HCT116 (cell line): Measurements from ENCODE around the gene FMN1. TPM values are rescaled to one million over a fixed set of nuclear protein-coding genes. Genes with fewer than 3 reads are reported as not detected.

Source experiments
- ATAC-seq: fragments of 200-7000 bp; cut with Tn5 transposase; 2 replicates; pipeline ENCODE4 v1.9.1; 2020; ENCODE audit warnings: mild to moderate bottlenecking, moderate library complexity
- BruUV-seq: library from RNA; stranded (reverse); fragments of 400-500 nt; replicated peaks from 2 replicates; lab custom pipeline; 2021; lab: Mats Ljungman, UMichigan
- CTCF ChIA-PET: fragments of 300-600 bp; sonication (Branson Sonifier 250); formaldehyde crosslinking; loops from one replicate; lab custom pipeline; 2021; ENCODE audit warnings: antibody characterized with exemption; lab: Charles Lee
- POLR2A ChIA-PET: fragments of 300-600, 350-600 bp; sonication (Branson Sonifier 250); formaldehyde crosslinking; loops from one replicate; lab custom pipeline; 2021; ENCODE audit warnings: antibody characterized with exemption; lab: Charles Lee
- RAD21 ChIA-PET, 2 experiments: fragments of 300-600 bp; sonication (Branson Sonifier 250); formaldehyde crosslinking; loops; one replicate each; lab custom pipeline; 2023; ENCODE audit warnings: low total read pairs in 2 of 2; ENCODE audit not compliant: uncharacterized antibody in 2 of 2, unreplicated experiment in 2 of 2, low non-redundant PET in 1 of 2; lab: Charles Lee
- DNase-seq: peaks from one replicate; pipeline ENCODE4 v3.0.0-alpha.2; 2010; ENCODE audit warnings: low read depth, low spot score
- H2AFZ ChIP-seq: fragments of 200-600 bp; shearing (Covaris generic), sonication (generic); 2 replicates; pipeline ENCODE4 v1.6.1; 2017; ENCODE audit warnings: low read depth, mixed run types, mixed read lengths, antibody characterized with exemption, low read length; ENCODE audit not compliant: poor library complexity, severe bottlenecking
- H3K27ac ChIP-seq: 2 replicates; pipeline ENCODE4 v1.5.1; 2012; ENCODE audit warnings: low read depth, low read length
- H3K27me3 ChIP-seq: fragments of 200-600 bp; sonication (generic); 2 replicates; pipeline ENCODE4 v1.6.1; 2016; ENCODE audit warnings: mixed run types, low read length, mixed read lengths; ENCODE audit not compliant: insufficient read depth
- H3K36me3 ChIP-seq, 2 experiments: fragments of 200-500 bp in 1 of 2; fragments of 200-600 bp in 1 of 2; sonication (Bioruptor generic) in 1 of 2; sonication (generic) in 1 of 2; 2 replicates each; pipeline versions ENCODE4 v1.5.1 to v1.6.1; 2014 to 2016; ENCODE audit warnings: low read length in 2 of 2, inconsistent platforms in 1 of 2, mixed read lengths in 1 of 2, mixed run types in 1 of 2; ENCODE audit not compliant: insufficient read depth in 2 of 2, control insufficient read depth in 1 of 2
- H3K4me1 ChIP-seq, 2 experiments: fragments of 200-600 bp in 1 of 2; sonication (generic) in 1 of 2; 2 replicates each; pipeline versions ENCODE4 v1.5.1 to v1.6.1; 2012 to 2017; ENCODE audit warnings: low read length in 2 of 2, inconsistent platforms in 1 of 2, mild to moderate bottlenecking in 1 of 2, mixed read lengths in 1 of 2, mixed run types in 1 of 2, moderate library complexity in 1 of 2; ENCODE audit not compliant: insufficient read depth in 2 of 2, control insufficient read depth in 1 of 2
- H3K4me2 ChIP-seq: fragments of 200-600 bp; sonication (generic); 2 replicates; pipeline ENCODE4 v1.6.1; 2017; ENCODE audit warnings: mixed run types, low read length, mixed read lengths
- H3K4me3 ChIP-seq, 2 experiments: fragments of 200-600 bp in 1 of 2; sonication (generic) in 1 of 2; replicated peaks in 1 of 2; 2 replicates each; pipeline ENCODE4 v1.5.1; 2011 to 2016; ENCODE audit warnings: low read length in 2 of 2, control low read depth in 1 of 2, low read depth in 1 of 2, mild to moderate bottlenecking in 1 of 2, mixed read lengths in 1 of 2, mixed run types in 1 of 2
- H3K79me2 ChIP-seq: fragments of 200-600 bp; sonication (generic); 2 replicates; pipeline ENCODE4 v1.6.1; 2017; ENCODE audit warnings: mild to moderate bottlenecking, mixed run types, low read length, moderate library complexity, mixed read lengths; ENCODE audit not compliant: insufficient read depth
- H3K9ac ChIP-seq: fragments of 200-600 bp; sonication (generic); 2 replicates; pipeline ENCODE4 v1.6.1; 2016; ENCODE audit warnings: low read length, mixed read lengths
- H3K9me2 ChIP-seq: fragments of 200-600 bp; sonication (generic), shearing (Covaris generic); 2 replicates; pipeline ENCODE4 v1.6.1; 2017; ENCODE audit warnings: mixed run types, mild to moderate bottlenecking, moderate library complexity; ENCODE audit not compliant: insufficient read depth
- H3K9me3 ChIP-seq, 2 experiments: fragments of 200-500 bp in 1 of 2; fragments of 200-600 bp in 1 of 2; sonication (Bioruptor generic) in 1 of 2; sonication (generic) in 1 of 2; 2 replicates each; pipeline ENCODE4 v1.6.1; 2014 to 2017; ENCODE audit warnings: low read length in 2 of 2, mixed read lengths in 2 of 2, inconsistent platforms in 1 of 2, low read depth in 1 of 2, mild to moderate bottlenecking in 1 of 2, mixed run types in 1 of 2, moderate library complexity in 1 of 2; ENCODE audit not compliant: control insufficient read depth in 1 of 2, insufficient read depth in 1 of 2
- H4K20me1 ChIP-seq: fragments of 200-600 bp; sonication (generic), shearing (Covaris generic); 2 replicates; pipeline ENCODE4 v1.6.1; 2017; ENCODE audit warnings: mixed run types, mild to moderate bottlenecking, moderate library complexity; ENCODE audit not compliant: insufficient read depth
- CBX3 ChIP-seq: IDR thresholded peaks from 2 replicates; pipeline ENCODE4 v1.6.1; 2012; ENCODE audit warnings: low read depth
- CEBPB ChIP-seq: IDR thresholded peaks from 2 replicates; pipeline ENCODE4 v1.6.1; 2012; ENCODE audit warnings: low read depth
- CTCF ChIP-seq, 3 experiments: fragments of 200-600 bp in 1 of 3; sonication (generic) in 1 of 3; IDR thresholded peaks in 2 of 3; conservative IDR thresholded peaks in 1 of 3; 2 replicates each; pipeline ENCODE4 v1.5.1; 2012 to 2017; ENCODE audit warnings: low read depth in 2 of 3, low read length in 2 of 3, antibody characterized with exemption in 1 of 3, borderline replicate concordance in 1 of 3, control low read depth in 1 of 3, mild to moderate bottlenecking in 1 of 3, mixed read lengths in 1 of 3, mixed run types in 1 of 3, moderate library complexity in 1 of 3; ENCODE audit not compliant: insufficient read depth in 1 of 3
- ELF1 ChIP-seq: IDR thresholded peaks from 2 replicates; pipeline ENCODE4 v1.6.1; 2012; ENCODE audit warnings: low read depth, borderline replicate concordance
- EZH2 ChIP-seq: fragments of 200-600 bp; sonication (generic); IDR thresholded peaks from 2 replicates; pipeline ENCODE4 v1.6.1; 2017; ENCODE audit warnings: antibody characterized with exemption, mixed run types
- EZH2phosphoT487 ChIP-seq: fragments of 200-600 bp; IDR thresholded peaks from 2 replicates; pipeline ENCODE4 v1.6.1; 2018; ENCODE audit warnings: antibody characterized with exemption, borderline replicate concordance
- FOSL1 ChIP-seq: IDR thresholded peaks from 2 replicates; pipeline ENCODE4 v1.6.1; 2012; ENCODE audit warnings: low read depth
- JUND ChIP-seq: IDR thresholded peaks from 2 replicates; pipeline ENCODE4 v1.6.1; 2012
- POLR2A ChIP-seq: IDR thresholded peaks from 2 replicates; pipeline ENCODE4 v1.7.0; 2011; ENCODE audit warnings: borderline replicate concordance; ENCODE audit not compliant: insufficient read depth, insufficient read length; ENCODE audit errors: extremely low read depth
- RAD21 ChIP-seq: IDR thresholded peaks from 2 replicates; pipeline ENCODE4 v1.6.1; 2012; ENCODE audit warnings: low read depth, mild to moderate bottlenecking
- SIN3A ChIP-seq: IDR thresholded peaks from 2 replicates; pipeline ENCODE4 v1.6.1; 2012; ENCODE audit warnings: low read depth
- SP1 ChIP-seq: IDR thresholded peaks from 2 replicates; pipeline ENCODE4 v1.6.1; 2012; ENCODE audit warnings: low read depth
- SRF ChIP-seq: IDR thresholded peaks from 2 replicates; pipeline ENCODE4 v1.6.1; 2012; ENCODE audit warnings: low read depth
- TCF7L2 ChIP-seq: IDR thresholded peaks from 2 replicates; pipeline ENCODE4 v1.7.0; 2011; ENCODE audit warnings: borderline replicate concordance, inconsistent platforms; ENCODE audit not compliant: insufficient read depth, insufficient read length; ENCODE audit errors: extremely low read depth
- YY1 ChIP-seq: IDR thresholded peaks from 2 replicates; pipeline ENCODE4 v1.6.1; 2011; ENCODE audit warnings: low read length, low read depth, moderate library complexity, mild to moderate bottlenecking; ENCODE audit not compliant: insufficient replicate concordance; ENCODE audit errors: extremely low read depth
- ZFX ChIP-seq: fragments of 450-650 bp; IDR thresholded peaks from 2 replicates; pipeline ENCODE4 v1.6.1; 2017
- ZNF274 ChIP-seq: fragments of 200-500 bp; sonication (Bioruptor generic); IDR thresholded peaks from 2 replicates; pipeline ENCODE4 v1.6.1; 2014; ENCODE audit warnings: mild to moderate bottlenecking, low read depth, low read length, inconsistent platforms
- intact Hi-C: fragments of 100-400 bp; cut with micrococcal nuclease; formaldehyde crosslinking; loops from 2 replicates; pipeline ENCODE4 v1.10.0; 2022
- total RNA-seq: library from RNA; stranded (reverse); gene quantifications from one replicate; pipeline ENCODE4 v1.2.1, GENCODE V29; 2021; ENCODE audit not compliant: unreplicated experiment
- TF ChIP-seq, protein P1 (sequence below): IDR thresholded peaks from 2 replicates; pipeline ENCODE4 v1.6.1; 2012; ENCODE audit warnings: low read depth
- TF ChIP-seq, protein P2 (sequence below): IDR thresholded peaks from 2 replicates; pipeline ENCODE4 v1.6.1; 2012

FMN1 gene
- total RNA-seq, 1 experiment from 2014 or later = 0.39 TPM

GRCh38 chr15:33043636-33044035 is 150.9 kb downstream of the FMN1 start:
- RAD21 ChIA-PET = no interaction called here
- Histone ChIP-seq H2AFZ (no peak overlapping the region), H3K9me3 (no peaks in the 10 kb centered on the region; a peak in 1 of 4 replicates), H3K79me2 (no peaks in the 10 kb centered on the region), H3K9ac (no peak overlapping the region), H4K20me1 (no peaks in the 10 kb centered on the region), H3K4me3 (no peak overlapping the region), H3K36me3 (no peaks in the 10 kb centered on the region), H3K4me1 (no peaks in the 10 kb centered on the region), H3K27ac (no peak overlapping the region), H3K27me3 (no peaks in the 10 kb centered on the region), H3K9me2 (no peaks in the 10 kb centered on the region), H3K4me2 (no peak overlapping the region)
- POLR2A ChIA-PET = no interaction called here
- CTCF ChIA-PET = no interaction called here
- TF ChIP-seq YY1 (no peak), FOSL1 (no peak), ZNF274 (no peak), JUND (no peak), SIN3A (no peak), ZFX (no peak), CEBPB (no peak), SP1 (no peak), RAD21 (no peak), CBX3 (no peak), ELF1 (no peak)
- BruUV-seq = no TSS peak
- DNase-seq (no peak), ATAC-seq (no peak)
- intact Hi-C loops = no loop called here

DNA sequence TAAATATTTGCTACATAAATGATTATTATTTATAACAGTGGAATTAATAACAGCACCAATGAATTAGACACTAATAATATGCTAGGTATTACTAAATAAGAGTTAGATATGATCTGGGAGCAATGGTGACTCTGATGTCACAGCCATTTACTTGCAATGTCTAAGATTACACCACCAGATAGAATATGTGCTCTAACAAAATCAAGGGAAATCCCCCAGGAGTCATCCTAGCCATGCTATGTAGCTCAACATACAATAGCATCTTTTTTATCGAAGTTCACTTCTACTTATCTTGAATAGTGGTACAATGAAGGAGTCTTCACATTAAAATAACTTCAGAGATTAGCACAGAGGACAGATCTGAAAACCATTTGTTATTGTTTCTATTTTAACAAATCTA is 154.0 kb downstream of the FMN1 start:
- Histone ChIP-seq H3K9ac (no peak overlapping the region), H2AFZ (no peak overlapping the region), H3K4me1 (no peaks in the 10 kb centered on the region), H3K27ac (no peak overlapping the region), H3K9me3 (no peaks in the 10 kb centered on the region), H3K4me3 (no peak overlapping the region), H3K27me3 (no peaks in the 10 kb centered on the region), H3K9me2 (no peaks in the 10 kb centered on the region), H3K79me2 (no peaks in the 10 kb centered on the region), H4K20me1 (no peaks in the 10 kb centered on the region), H3K36me3 (no peaks in the 10 kb centered on the region), H3K4me2 (no peak overlapping the region)
- ATAC-seq (no peak), DNase-seq (no peak)
- intact Hi-C loops = no loop called here
- no TSS peak for BruUV-seq
- POLR2A ChIA-PET = no interaction called here
- CTCF ChIA-PET = no interaction called here
- RAD21 ChIA-PET = no interaction called here
- TF ChIP-seq EZH2 = no peak
- TF ChIP-seq CBX3 = no peak
- TF ChIP-seq EZH2phosphoT487 = no peak
- TF ChIP-seq SP1 = no peak
- TF ChIP-seq POLR2A = no peak
- TF ChIP-seq, protein P1, sequence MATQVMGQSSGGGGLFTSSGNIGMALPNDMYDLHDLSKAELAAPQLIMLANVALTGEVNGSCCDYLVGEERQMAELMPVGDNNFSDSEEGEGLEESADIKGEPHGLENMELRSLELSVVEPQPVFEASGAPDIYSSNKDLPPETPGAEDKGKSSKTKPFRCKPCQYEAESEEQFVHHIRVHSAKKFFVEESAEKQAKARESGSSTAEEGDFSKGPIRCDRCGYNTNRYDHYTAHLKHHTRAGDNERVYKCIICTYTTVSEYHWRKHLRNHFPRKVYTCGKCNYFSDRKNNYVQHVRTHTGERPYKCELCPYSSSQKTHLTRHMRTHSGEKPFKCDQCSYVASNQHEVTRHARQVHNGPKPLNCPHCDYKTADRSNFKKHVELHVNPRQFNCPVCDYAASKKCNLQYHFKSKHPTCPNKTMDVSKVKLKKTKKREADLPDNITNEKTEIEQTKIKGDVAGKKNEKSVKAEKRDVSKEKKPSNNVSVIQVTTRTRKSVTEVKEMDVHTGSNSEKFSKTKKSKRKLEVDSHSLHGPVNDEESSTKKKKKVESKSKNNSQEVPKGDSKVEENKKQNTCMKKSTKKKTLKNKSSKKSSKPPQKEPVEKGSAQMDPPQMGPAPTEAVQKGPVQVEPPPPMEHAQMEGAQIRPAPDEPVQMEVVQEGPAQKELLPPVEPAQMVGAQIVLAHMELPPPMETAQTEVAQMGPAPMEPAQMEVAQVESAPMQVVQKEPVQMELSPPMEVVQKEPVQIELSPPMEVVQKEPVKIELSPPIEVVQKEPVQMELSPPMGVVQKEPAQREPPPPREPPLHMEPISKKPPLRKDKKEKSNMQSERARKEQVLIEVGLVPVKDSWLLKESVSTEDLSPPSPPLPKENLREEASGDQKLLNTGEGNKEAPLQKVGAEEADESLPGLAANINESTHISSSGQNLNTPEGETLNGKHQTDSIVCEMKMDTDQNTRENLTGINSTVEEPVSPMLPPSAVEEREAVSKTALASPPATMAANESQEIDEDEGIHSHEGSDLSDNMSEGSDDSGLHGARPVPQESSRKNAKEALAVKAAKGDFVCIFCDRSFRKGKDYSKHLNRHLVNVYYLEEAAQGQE = no peak
- no peak for TF ChIP-seq CTCF (IDR thresholded peaks at IDR 0.05 in 2 of 3, conservative IDR thresholded peaks at IDR 0.05 in 1 of 3; ENCODE audit: borderline replicate concordance in 1 of 3, insufficient read depth in 1 of 3, low read depth in 2 of 3, low read length in 2 of 3)
- TF ChIP-seq, protein P2, sequence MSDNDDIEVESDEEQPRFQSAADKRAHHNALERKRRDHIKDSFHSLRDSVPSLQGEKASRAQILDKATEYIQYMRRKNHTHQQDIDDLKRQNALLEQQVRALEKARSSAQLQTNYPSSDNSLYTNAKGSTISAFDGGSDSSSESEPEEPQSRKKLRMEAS = no peak
- TF ChIP-seq JUND = no peak
- TF ChIP-seq TCF7L2 = no peak
- no peak for TF ChIP-seq SRF
